ENCODE measurements around the gene NTSR1. TPM values are rescaled to one million over a fixed set of nuclear protein-coding genes. Genes with fewer than 3 reads are reported as not detected.

NTSR1 gene
- 0.05 to 0.12 TPM (median 0.09 TPM) in 5 replicates for total RNA-seq (2022; extraction: Qiagen RNA extraction)

DNA sequence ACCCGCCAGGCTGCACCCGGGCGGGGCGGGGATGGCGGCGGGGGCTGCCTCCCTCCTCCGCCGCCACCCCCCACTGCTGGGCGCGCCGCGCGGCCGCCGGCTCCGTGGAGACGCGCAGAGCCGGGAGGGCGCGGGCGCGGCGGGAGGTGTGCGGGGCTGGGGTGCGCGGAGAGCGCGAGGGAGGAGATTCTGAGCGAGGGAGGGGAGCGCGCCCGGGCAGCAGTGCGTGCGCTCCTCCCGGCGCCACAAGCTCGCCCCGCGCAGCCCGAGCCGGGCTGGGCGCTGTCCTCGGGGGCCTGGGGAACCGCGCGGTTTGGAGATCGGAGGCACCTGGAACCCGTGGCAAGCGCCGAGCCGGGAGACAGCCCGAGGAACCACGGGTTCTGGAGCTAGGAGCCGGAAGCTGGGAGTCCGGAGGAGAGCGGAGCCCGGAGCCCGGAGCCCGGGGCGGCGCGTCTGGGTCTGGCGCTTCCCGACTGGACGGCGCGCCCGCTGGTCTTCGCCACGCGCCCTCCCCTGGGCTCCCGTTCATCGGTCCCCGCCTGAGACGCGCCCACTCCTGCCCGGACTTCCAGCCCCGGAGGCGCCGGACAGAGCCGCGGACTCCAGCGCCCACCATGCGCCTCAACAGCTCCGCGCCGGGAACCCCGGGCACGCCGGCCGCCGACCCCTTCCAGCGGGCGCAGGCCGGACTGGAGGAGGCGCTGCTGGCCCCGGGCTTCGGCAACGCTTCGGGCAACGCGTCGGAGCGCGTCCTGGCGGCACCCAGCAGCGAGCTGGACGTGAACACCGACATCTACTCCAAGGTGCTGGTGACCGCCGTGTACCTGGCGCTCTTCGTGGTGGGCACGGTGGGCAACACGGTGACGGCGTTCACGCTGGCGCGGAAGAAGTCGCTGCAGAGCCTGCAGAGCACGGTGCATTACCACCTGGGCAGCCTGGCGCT is at the start of gene NTSR1:
Gene NTSR1, plus strand, starts transcription at position 246 of the 946 bp plus-strand sequence. Its CDS starts 372 bp downstream, at position 618.

DNA sequence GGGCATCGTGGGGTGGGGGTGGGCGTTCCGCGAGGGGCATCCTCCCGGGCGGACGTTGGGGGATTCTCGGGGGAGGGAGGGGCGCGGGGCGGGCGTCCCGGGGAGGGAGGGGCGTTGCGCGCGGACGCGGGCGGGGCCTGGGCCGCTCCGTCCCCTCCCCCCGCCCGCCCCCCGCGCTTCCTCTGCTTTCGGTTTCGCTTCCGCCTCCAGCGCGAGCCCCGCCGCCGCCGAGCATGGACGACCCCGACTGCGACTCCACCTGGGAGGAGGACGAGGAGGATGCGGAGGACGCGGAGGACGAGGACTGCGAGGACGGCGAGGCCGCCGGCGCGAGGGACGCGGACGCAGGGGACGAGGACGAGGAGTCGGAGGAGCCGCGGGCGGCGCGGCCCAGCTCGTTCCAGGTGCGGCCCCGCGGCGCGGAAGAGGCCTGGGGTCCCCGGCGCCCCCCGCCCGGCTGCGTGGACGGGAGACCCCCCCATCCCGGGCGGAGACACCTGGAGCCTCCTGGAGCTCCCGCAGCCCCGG is 96.1 kb downstream of the NTSR1 start, which contains the start of gene OGFR:
Gene OGFR, plus strand, starts transcription at position 209 of the 528 bp plus-strand sequence. Its CDS starts 25 bp downstream, at position 234.

Other genes with a start within 250 kb of the NTSR1 start
- gene GATA5, start 232.8 kb upstream of the NTSR1 start, total RNA-seq (2022; extraction: Qiagen RNA extraction): 0.38 to 0.89 TPM (median 0.75 TPM) in 5 replicates
- gene SLCO4A1, start 66.3 kb upstream of the NTSR1 start, total RNA-seq (2022; extraction: Qiagen RNA extraction): 11.4 to 15.7 TPM (median 14.4 TPM) in 5 replicates
- 20.9 to 23.8 TPM (median 23.2 TPM) in 5 replicates for gene MRGBP, start 87.6 kb downstream of the NTSR1 start, total RNA-seq (2022; extraction: Qiagen RNA extraction)
- 39.8 to 49.1 TPM (median 45.9 TPM) in 5 replicates for gene OGFR, start 96.0 kb downstream of the NTSR1 start, total RNA-seq (2022; extraction: Qiagen RNA extraction)
- gene COL9A3, start 108.2 kb downstream of the NTSR1 start, total RNA-seq (2022; extraction: Qiagen RNA extraction): 0.32 to 0.69 TPM (median 0.63 TPM) in 5 replicates
- 3.5 to 4.3 TPM (median 3.7 TPM) in 5 replicates for gene TCFL5, start 153.0 kb downstream of the NTSR1 start, total RNA-seq (2022; extraction: Qiagen RNA extraction)
- gene DIDO1, start 217.7 kb downstream of the NTSR1 start, total RNA-seq (2022; extraction: Qiagen RNA extraction): 22.5 to 24.5 TPM (median 23.9 TPM) in 5 replicates
- gene GID8, start 229.3 kb downstream of the NTSR1 start, total RNA-seq (2022; extraction: Qiagen RNA extraction): 20.7 to 22.9 TPM (median 21.6 TPM) in 5 replicates
- 0.02 to 0.16 TPM (median 0.13 TPM) in 5 replicates for gene SLC17A9, start 243.9 kb downstream of the NTSR1 start, total RNA-seq (2022; extraction: Qiagen RNA extraction)